K562 (cell line): ENCODE measurements around the gene ENTR1. TPM values are rescaled to one million over a fixed set of nuclear protein-coding genes. Genes with fewer than 3 reads are reported as not detected.

Source experiments
- ATAC-seq: fragments of 200-7000 bp; cut with Tn5 transposase; 3 replicates; pipeline ENCODE4 v1.9.1; 2020; ENCODE audit warnings: moderate library complexity
- BruUV-seq: library from RNA; stranded (reverse); fragments of 400-500 nt; replicated peaks from 2 replicates; lab custom pipeline; 2021; lab: Mats Ljungman, UMichigan
- CTCF ChIA-PET: fragments of 300-600 bp; formaldehyde crosslinking; extraction: SDS; loops from one replicate; lab custom pipeline; 2021; ENCODE audit warnings: low intra/inter-chr PET ratio; lab: Yijun Ruan, JAX
- POLR2A ChIA-PET: fragments of 300-600, 350-650 bp; sonication (Branson Sonifier 250); formaldehyde crosslinking; extraction: SDS; loops from one replicate; lab custom pipeline; 2021; ENCODE audit warnings: antibody characterized with exemption, inconsistent platforms; lab: Yijun Ruan, JAX
- DNase-seq, 4 experiments: peaks; one replicate each; pipeline versions ENCODE4 v3.0.0 to v3.0.0-alpha.2; 2011 to 2018; ENCODE audit warnings: low spot score in 3 of 4, mixed read lengths in 3 of 4; ENCODE audit errors: extremely low read depth in 1 of 4
- FAIRE-seq: peaks from 2 replicates; lab custom pipeline; 2011; peaks lifted over from hg19 to GRCh38; lab: Jason Lieb, UNC
- H2AFZ ChIP-seq: 2 replicates; pipeline ENCODE4 v1.6.0; 2011; ENCODE audit warnings: low read depth, low read length, control low read depth, inconsistent platforms
- H3K27ac ChIP-seq: fragments of 200-600 bp; 3 replicates; pipeline ENCODE4 v1.8.0; 2011; ENCODE audit warnings: low read depth, mild to moderate bottlenecking, control low read depth, inconsistent platforms, low read length, moderate library complexity, mixed read lengths; ENCODE audit errors: extremely low read depth
- H3K27me3 ChIP-seq, 2 experiments: fragments of 300-600 bp in 1 of 2; 2 replicates in 1 of 2; 3 replicates in 1 of 2; pipeline versions ENCODE4 v1.6.0 to v1.8.0; 2011; ENCODE audit warnings: inconsistent platforms in 2 of 2, low read length in 2 of 2, mild to moderate bottlenecking in 1 of 2, mixed read lengths in 1 of 2, moderate library complexity in 1 of 2; ENCODE audit not compliant: control insufficient read depth in 2 of 2, insufficient read depth in 2 of 2
- H3K36me3 ChIP-seq: fragments of 300-600 bp; 3 replicates; pipeline ENCODE4 v1.8.0; 2011; ENCODE audit warnings: mild to moderate bottlenecking, low read length, inconsistent platforms; ENCODE audit not compliant: control insufficient read depth, insufficient read depth
- H3K4me1 ChIP-seq, 2 experiments: fragments of 200-600 bp in 1 of 2; replicated peaks in 1 of 2; 2 replicates in 1 of 2; 3 replicates in 1 of 2; pipeline versions ENCODE4 v1.5.1 to v1.8.0; 2011; ENCODE audit warnings: inconsistent platforms in 2 of 2, low read length in 2 of 2, mild to moderate bottlenecking in 1 of 2, mixed read lengths in 1 of 2, moderate library complexity in 1 of 2; ENCODE audit not compliant: control insufficient read depth in 2 of 2, insufficient read depth in 2 of 2
- H3K4me2 ChIP-seq: 2 replicates; pipeline ENCODE4 v1.6.1; 2011; ENCODE audit warnings: low read length, control low read depth, inconsistent platforms, mixed read lengths; ENCODE audit not compliant: insufficient read depth
- H3K4me3 ChIP-seq: fragments of 200-600 bp; sonication (generic), shearing (Covaris generic); 2 replicates; pipeline ENCODE4 v1.5.1; 2016; ENCODE audit warnings: control low read depth, inconsistent platforms
- H3K79me2 ChIP-seq: fragments of 200-600 bp; 3 replicates; pipeline ENCODE4 v1.8.0; 2011; ENCODE audit warnings: low read length, inconsistent platforms; ENCODE audit not compliant: control insufficient read depth, insufficient read depth
- H3K9ac ChIP-seq, 2 experiments: 2 replicates each; pipeline versions ENCODE4 v1.6.0 to v1.6.1; 2011; ENCODE audit warnings: low read depth in 2 of 2, low read length in 2 of 2, control low read depth in 1 of 2, inconsistent platforms in 1 of 2, mild to moderate bottlenecking in 1 of 2, mixed read lengths in 1 of 2; ENCODE audit not compliant: insufficient read depth in 1 of 2
- H3K9me1 ChIP-seq: one replicate; pipeline ENCODE4 v1.6.0; 2011; ENCODE audit warnings: inconsistent platforms, mild to moderate bottlenecking, low read length, moderate library complexity; ENCODE audit not compliant: control insufficient read depth, insufficient read depth
- H3K9me3 ChIP-seq: replicated peaks from 2 replicates; pipeline ENCODE4 v1.5.1; 2011; ENCODE audit warnings: low read depth, low read length, inconsistent platforms; ENCODE audit not compliant: control insufficient read depth, insufficient read depth
- H4K20me1 ChIP-seq: replicated peaks from 2 replicates; pipeline ENCODE4 v1.6.1; 2011; ENCODE audit warnings: low read length, inconsistent platforms, mixed read lengths; ENCODE audit not compliant: control insufficient read depth, insufficient read depth
- CREB5 ChIP-seq: fragments of 250-450 bp; sonication (Bioruptor Pico); IDR thresholded peaks from 2 replicates; pipeline ENCODE4 v1.5.0; 2020; ENCODE audit warnings: mild to moderate bottlenecking
- CTCF ChIP-seq, 3 experiments: IDR thresholded peaks in 2 of 3; conservative IDR thresholded peaks in 1 of 3; 2 replicates each; pipeline ENCODE4 v1.5.1; 2011 to 2012; ENCODE audit warnings: low read length in 3 of 3, mild to moderate bottlenecking in 3 of 3, control low read depth in 2 of 3, improper control_type of control experiment in 1 of 3, inconsistent platforms in 1 of 3, low read depth in 1 of 3, mixed read lengths in 1 of 3, moderate library complexity in 1 of 3; ENCODE audit not compliant: insufficient read depth in 2 of 3
- CXXC5 ChIP-seq: fragments of 250-450 bp; sonication (Bioruptor Pico); IDR thresholded peaks from 2 replicates; pipeline ENCODE4 v1.8.0; 2022; ENCODE audit warnings: inconsistent platforms, mild to moderate bottlenecking, moderate library complexity
- IRF2 ChIP-seq: sonication (generic); formaldehyde crosslinking; IDR thresholded peaks from 2 replicates; pipeline ENCODE4 v1.8.1; 2022; ENCODE audit warnings: mild to moderate bottlenecking, missing genetic modification reagents
- KDM4B ChIP-seq, 2 experiments: fragments of 450-650 bp in 1 of 2; sonication (generic) in 1 of 2; IDR thresholded peaks; 2 replicates each; pipeline ENCODE4 v1.6.1; 2016 to 2017; ENCODE audit warnings: borderline replicate concordance in 2 of 2, antibody characterized with exemption in 1 of 2, low read depth in 1 of 2, mild to moderate bottlenecking in 1 of 2
- POLR2G ChIP-seq: fragments of 200-400 bp; formaldehyde crosslinking; IDR thresholded peaks from 2 replicates; pipeline ENCODE4 v1.6.1; 2017; ENCODE audit warnings: low read depth, mild to moderate bottlenecking, antibody characterized with exemption, low read length, moderate library complexity
- TFAP4 ChIP-seq: sonication (generic); formaldehyde crosslinking; IDR thresholded peaks from 2 replicates; pipeline ENCODE4 v1.8.0; 2022; ENCODE audit warnings: missing genetic modification reagents, mild to moderate bottlenecking, moderate library complexity, borderline replicate concordance
- THRA ChIP-seq: fragments of 450-650 bp; IDR thresholded peaks from 2 replicates; pipeline ENCODE4 v1.6.1; 2017; ENCODE audit warnings: mild to moderate bottlenecking, moderate library complexity
- ZFX ChIP-seq: sonication (generic); formaldehyde crosslinking; IDR thresholded peaks from 2 replicates; pipeline ENCODE4 v1.8.0; 2022; ENCODE audit warnings: mild to moderate bottlenecking, missing genetic modification reagents, moderate library complexity
- ZNF444 ChIP-seq: fragments of 250-450 bp; sonication (Bioruptor Pico); IDR thresholded peaks from 2 replicates; pipeline ENCODE4 v1.4.0; 2020; ENCODE audit warnings: mild to moderate bottlenecking, moderate library complexity
- ZNF639 ChIP-seq, 2 experiments: fragments of 200-800 bp in 1 of 2; sonication (Bioruptor generic) in 1 of 2; sonication (generic) in 1 of 2; formaldehyde crosslinking in 1 of 2; IDR thresholded peaks in 1 of 2; conservative IDR thresholded peaks in 1 of 2; 2 replicates each; pipeline versions ENCODE4 v1.5.0 to v1.6.1; 2016 to 2020; ENCODE audit warnings: missing compliant biosample characterization in 1 of 2, missing genetic modification characterization in 1 of 2, missing genetic modification reagents in 1 of 2
- WGBS: fragments of 100-300 bp; shearing (Covaris generic); methylation state at CpG from one replicate; pipeline ENCODE4 v1.1.6; 2016; ENCODE audit warnings: low coverage, mixed read lengths; ENCODE audit not compliant: insufficient coverage; ENCODE audit errors: missing lambda C conversion rate; 5-methylcytosine and 5-hydroxymethylcytosine counted together
- in situ Hi-C: fragments of 300-500 bp; cut with MboI; formaldehyde crosslinking; loops from 4 replicates; pipeline ENCODE4 v1.15.0; 2018; ENCODE audit warnings: inconsistent platforms, mixed read lengths
- intact Hi-C: fragments of 100-400 bp; cut with micrococcal nuclease; formaldehyde crosslinking; loops from 2 replicates; pipeline ENCODE4 v1.14.2; 2022
- polyA plus RNA-seq, 8 experiments: library from polyadenylated mRNA; depleted of rRNA in 4 of 8; stranded (reverse) in 5 of 8; unstranded in 3 of 8; fragments of >200 nt; fragmentation: Nextera tagmentation in 2 of 8; fragmentation: Illumina TruSeq in 1 of 8; extraction: Ambion mirVana in 2 of 8; extraction: Trizol in 1 of 8; gene quantifications; 2 replicates each; pipeline versions ENCODE4 v1.2.1 to v1.2.3, GENCODE V29; 2011 to 2014; ENCODE audit warnings: inconsistent platforms in 1 of 8, missing spikeins in 1 of 8
- total RNA-seq, 7 experiments: library from RNA; depleted of rRNA in 6 of 7; stranded (reverse); fragments of >200 nt in 6 of 7; fragmentation: Illumina TruSeq in 2 of 7; extraction: Trizol in 2 of 7; gene quantifications; 2 replicates each; pipeline versions ENCODE4 v1.2.1 to v1.2.3, GENCODE V29; 2011 to 2021; ENCODE audit warnings: low replicate concordance in 1 of 7

ENTR1 gene
- total and polyA plus RNA-seq, 9 of the 15 experiments (the other 6 are each of a cell fraction or from before 2014, with no cell fraction given): 6.7 to 106 (median 72.6) TPM

GRCh38 chr9:136364942-136365774, 45.3 kb downstream of the ENTR1 start:
- peaks cover 11 to 91% of the 10 kb centered on the region in 2 experiments for H3K4me1 ChIP-seq
- no peaks in the 10 kb centered on the region for H3K9me3 ChIP-seq
- DNase-seq (peak; percentile 56 to 63 (median 62)), ATAC-seq (peak; percentile 1; the same call in 2 of the 3 replicates), FAIRE-seq (peak; percentile 44)
- ChIA-PET POLR2A (interaction anchor here (0.6 to 1.4 kb wide), 3 partner anchors 48 to 1955 kb away, joined by 3 read pairs; partner anchors contain the start of gene EGFL7), CTCF (no interaction called here)
- intact Hi-C loops (loop anchor here (1.0 kb wide), 1 partner anchor 35 kb away; the partner anchor contains the start of gene SNAPC4), in situ Hi-C loops (no loop called here)
- WGBS: 58% methylated on average over 25 of the region's 31 CpGs
- peak overlapping the region in 1 of 2 experiments; percentile 66; a peak in 2 of 4 replicates for H3K9ac ChIP-seq
- H3K27me3 ChIP-seq: no peaks in the 10 kb centered on the region
- no peaks in the 10 kb centered on the region for H4K20me1 ChIP-seq
- no peak overlapping the region for H3K27ac ChIP-seq
- H2AFZ ChIP-seq: no peak overlapping the region
- no peaks in the 10 kb centered on the region; the same call in 2 of the 3 replicates for H3K79me2 ChIP-seq
- H3K36me3 ChIP-seq: peaks cover 48% of the 10 kb centered on the region; the same call in 1 of the 3 replicates
- no peaks in the 10 kb centered on the region for H3K9me1 ChIP-seq
- BruUV-seq: no TSS peak
- H3K4me2 ChIP-seq: no peak overlapping the region
- H3K4me3 ChIP-seq: no peak overlapping the region
- TF ChIP-seq ZNF444 (CRISPR knock-in tag) (no peak), TFAP4 (CRISPR knock-in tag) (0 out of 2 replicates have a peak, but pooled peaks have one; percentile 10), CXXC5 (CRISPR knock-in tag) (no peak), IRF2 (CRISPR knock-in tag) (no peak), ZNF639 (CRISPR knock-in tag; conservative IDR thresholded peaks at IDR 0.05 in 1 of 2, IDR thresholded peaks at IDR 0.05 in 1 of 2) (no peak), ZFX (CRISPR knock-in tag) (0 out of 2 replicates have a peak, but pooled peaks have one; percentile 16), KDM4B (IDR thresholded peaks at IDR 0.05; ENCODE audit: borderline replicate concordance in 2 of 2, low read depth in 1 of 2) (no peak), THRA (no peak), CREB5 (CRISPR knock-in tag) (no peak), POLR2G (peak; percentile 66), CTCF (IDR thresholded peaks at IDR 0.05 in 2 of 3, conservative IDR thresholded peaks at IDR 0.05 in 1 of 3; ENCODE audit: insufficient read depth in 2 of 3, low read depth in 1 of 3, low read length in 3 of 3) (0 out of 6 replicates have a peak, but pooled peaks of 1 of the 3 experiments have one; percentile 5)
